PC-3 (cell line): ENCODE results near the gene INSIG1.

Experiments used
- CTCF ChIP-seq: fragments of 300-600 bp; sonication (generic); conservative IDR thresholded peaks from 2 replicates; pipeline ENCODE4 v1.5.1; 2017; ENCODE audit warnings: antibody characterized with exemption, low read depth, mild to moderate bottlenecking, low read length
- EZH2 ChIP-seq: fragments of 300-600 bp; sonication (generic); IDR thresholded peaks from one replicate; pipeline ENCODE4 v1.6.1; 2017; ENCODE audit warnings: antibody characterized with exemption, mild to moderate bottlenecking, low read length; ENCODE audit not compliant: unreplicated experiment

GRCh38 chr7:155269766-155270585 lies 27.7 kb upstream of the INSIG1 start:
- no peak for TF ChIP-seq CTCF
- TF ChIP-seq EZH2: no peak
